HG02885 (cell line): ENCODE data around the gene SUPT20HL2.
"Not testable (repeated sequence)": the region's sequence is repeated elsewhere in the genome, so short reads cannot be mapped to it uniquely, and the experiment has no call there.

Experiments
- ATAC-seq: cut with Tn5 transposase; IDR thresholded peaks from one replicate; pipeline ENCODE4 v1.9.1; 2021; ENCODE audit warnings: mild to moderate bottlenecking; ENCODE audit not compliant: unreplicated experiment, poor library complexity

Gene SUPT20HL2

GRCh38 chrX:24314019-24314635 lies at the start of gene SUPT20HL2:
Gene SUPT20HL2 (minus strand): TSS chrX:24314069. CDS start chrX:24313315, 754 bp downstream.
- no peak for ATAC-seq

GRCh38 chrX:24362089-24362745 lies 48.3 kb upstream of the SUPT20HL2 start:
- ATAC-seq, result not testable (repeated sequence)

- ATAC-seq, result no peak
Measured at GRCh38 chrX:24360272-24360671, 46.4 kb upstream of the SUPT20HL2 start, which contains the start of gene SUPT20HL1. Gene SUPT20HL1 (plus strand): TSS chrX:24360639. CDS start chrX:24362761, 2,122 bp downstream.

- no peak for ATAC-seq
Measured at GRCh38 chrX:24357106-24357505, 43.2 kb upstream of the SUPT20HL2 start.

GRCh38 chrX:24355095-24355494 lies 41.2 kb upstream of the SUPT20HL2 start:
- ATAC-seq, result no peak

- no peak for ATAC-seq
Measured at GRCh38 chrX:24350217-24350616, 36.3 kb upstream of the SUPT20HL2 start.

GRCh38 chrX:24347881-24348280 lies 34.0 kb upstream of the SUPT20HL2 start:
- no peak for ATAC-seq

- ATAC-seq, result peak; percentile 68
Measured at GRCh38 chrX:24343719-24344118, 29.9 kb upstream of the SUPT20HL2 start.

GRCh38 chrX:24341795-24342194 lies 27.9 kb upstream of the SUPT20HL2 start:
- ATAC-seq, result no peak

GRCh38 chrX:24340501-24340900 lies 26.6 kb upstream of the SUPT20HL2 start:
- ATAC-seq, result no peak

GRCh38 chrX:24339911-24340310 lies 26.0 kb upstream of the SUPT20HL2 start:
- ATAC-seq, result no peak

- ATAC-seq, result no peak
Measured at GRCh38 chrX:24335871-24336270, 22.0 kb upstream of the SUPT20HL2 start.

- no peak for ATAC-seq
Measured at GRCh38 chrX:24334461-24334860, 20.6 kb upstream of the SUPT20HL2 start.

- ATAC-seq, result no peak
Measured at GRCh38 chrX:24333371-24333770, 19.5 kb upstream of the SUPT20HL2 start.

- no peak for ATAC-seq
Measured at GRCh38 chrX:24332878-24333277, 19.0 kb upstream of the SUPT20HL2 start.

GRCh38 chrX:24325231-24325630 lies 11.4 kb upstream of the SUPT20HL2 start:
- ATAC-seq, result no peak

- no peak for ATAC-seq
Measured at GRCh38 chrX:24321741-24322395, 8.0 kb upstream of the SUPT20HL2 start.

GRCh38 chrX:24317567-24317966 lies 3.7 kb upstream of the SUPT20HL2 start:
- no peak for ATAC-seq

GRCh38 chrX:24316111-24316510 lies 2.2 kb upstream of the SUPT20HL2 start:
- no peak for ATAC-seq

- ATAC-seq, result not testable (repeated sequence)
Measured at GRCh38 chrX:24312249-24312607, 1.6 kb downstream of the SUPT20HL2 start.

- not testable (repeated sequence) for ATAC-seq
Measured at GRCh38 chrX:24311507-24312248, 2.2 kb downstream of the SUPT20HL2 start.
